CD4-positive, alpha-beta memory T cell (primary cell): ENCODE measurements around the gene EFNA1. TPM values are rescaled to one million over a fixed set of nuclear protein-coding genes. Genes with fewer than 3 reads are reported as not detected.
A peak's percentile ranks its signal among the peaks of the same experiment; 100 is the strongest.

Source experiments
- CTCF ChIA-PET: fragments of 350-600 bp; sonication (Branson Sonifier 250); formaldehyde crosslinking; loops from one replicate; lab custom pipeline; 2021; ENCODE audit warnings: inconsistent platforms; ENCODE audit not compliant: partially characterized antibody; lab: Charles Lee
- POLR2A ChIA-PET: fragments of 350-600 bp; sonication (Branson Sonifier 250); formaldehyde crosslinking; loops from one replicate; lab custom pipeline; 2021; ENCODE audit not compliant: partially characterized antibody; lab: Charles Lee
- DNase-seq, 5 donors: peaks; one replicate each; pipeline versions ENCODE4 v3.0.0 to v3.0.0-alpha.2; 2020 to 2022; ENCODE audit warnings: mixed read lengths in 1 of 5
- H3K27ac ChIP-seq: one replicate; pipeline ENCODE4 v1.7.0; 2013; ENCODE audit warnings: low read depth, low read length
- H3K27me3 ChIP-seq: 2 replicates; pipeline ENCODE4 v1.7.0; 2013; ENCODE audit warnings: mild to moderate bottlenecking, low read length, moderate library complexity; ENCODE audit not compliant: insufficient read depth
- H3K36me3 ChIP-seq: 2 replicates; pipeline ENCODE4 v1.7.0; 2013; ENCODE audit warnings: mild to moderate bottlenecking, low read length, moderate library complexity; ENCODE audit not compliant: insufficient read depth
- H3K4me1 ChIP-seq: 2 replicates; pipeline ENCODE4 v1.7.0; 2013; ENCODE audit warnings: mild to moderate bottlenecking, low read length, moderate library complexity; ENCODE audit not compliant: insufficient read depth
- H3K4me3 ChIP-seq, 2 donors: one replicate each; pipeline ENCODE4 v1.7.0; 2013; ENCODE audit warnings: low read length in 2 of 2, mild to moderate bottlenecking in 1 of 2
- H3K9me3 ChIP-seq, 2 donors: one replicate each; pipeline ENCODE4 v1.7.0; 2013; ENCODE audit warnings: low read length in 2 of 2, control low read depth in 1 of 2; ENCODE audit not compliant: control insufficient read depth in 1 of 2
- H3K27ac Mint-ChIP-seq, 7 donors: one replicate each; pipeline ENCODE4 v1.8.0; 2020 to 2021; ENCODE audit warnings: mixed read lengths in 7 of 7, mild to moderate bottlenecking in 6 of 7, inconsistent platforms in 3 of 7, moderate library complexity in 3 of 7
- H3K27me3 Mint-ChIP-seq, 2 donors: one replicate each; pipeline ENCODE4 v1.8.0; 2020 to 2021; ENCODE audit warnings: mixed read lengths in 2 of 2
- H3K36me3 Mint-ChIP-seq, 2 donors: one replicate each; pipeline ENCODE4 v1.8.0; 2020 to 2021; ENCODE audit warnings: mixed read lengths in 2 of 2, inconsistent platforms in 1 of 2, mild to moderate bottlenecking in 1 of 2
- H3K4me1 Mint-ChIP-seq, 4 donors: one replicate each; pipeline ENCODE4 v1.8.0; 2020 to 2021; ENCODE audit warnings: mixed read lengths in 4 of 4, mild to moderate bottlenecking in 1 of 4
- H3K4me3 Mint-ChIP-seq, 8 donors: one replicate each; pipeline ENCODE4 v1.8.0; 2020 to 2021; ENCODE audit warnings: mixed read lengths in 8 of 8, mild to moderate bottlenecking in 7 of 8, moderate library complexity in 6 of 8, inconsistent platforms in 3 of 8
- H3K9me3 Mint-ChIP-seq, 8 donors: one replicate each; pipeline ENCODE4 v1.8.0; 2020 to 2021; ENCODE audit warnings: mixed read lengths in 8 of 8, mild to moderate bottlenecking in 5 of 8, inconsistent platforms in 3 of 8, moderate library complexity in 1 of 8
- intact Hi-C: fragments of 100-400 bp; cut with micrococcal nuclease; formaldehyde crosslinking; loops from one replicate; pipeline ENCODE4 v1.15.1; 2023
- polyA plus RNA-seq, 2 donors: library from polyadenylated mRNA; unstranded; fragments of 300-500 nt; fragmentation: Illumina TruSeq; gene quantifications; one replicate each; pipeline ENCODE4 v1.2.3, GENCODE V29; 2021
- total RNA-seq, 2 experiments: library from RNA; stranded (reverse); gene quantifications; one replicate each; pipeline ENCODE4 v1.2.3, GENCODE V29; 2021

EFNA1 gene
- total and polyA plus RNA-seq, 4 experiments from 2014 or later = 0.84 to 2.0 (median 1.6) TPM

DNA sequence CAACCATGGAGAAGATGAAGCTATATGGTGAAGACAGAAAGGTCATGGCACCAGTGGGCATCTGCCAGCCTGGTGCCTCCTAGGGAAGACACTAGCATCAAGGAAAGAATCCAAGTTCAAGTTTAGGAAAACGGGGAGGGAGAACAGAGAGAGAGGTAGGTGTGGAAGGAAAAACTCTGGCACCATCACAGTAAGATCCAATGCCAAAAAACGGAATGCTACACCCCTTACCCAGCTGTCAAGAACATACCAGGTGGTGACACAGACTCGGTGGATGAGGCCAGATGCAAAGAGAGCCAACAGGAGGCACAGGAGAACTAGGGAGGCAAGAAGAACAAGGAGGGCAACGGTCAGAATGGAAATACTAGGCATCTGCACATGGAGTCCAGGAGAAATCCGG is 41.9 kb downstream of the EFNA1 start:
- CTCF ChIA-PET = interaction anchor here (1.1 to 12.5 kb wide), 8 partner anchors 14 to 84 kb away, joined by 3 to 229 read pairs (median 6); no protein-coding TSS in a partner anchor
- peak overlapping the region in 4 of 7 donors; percentile 3 to 83 (median 60) for H3K27ac Mint-ChIP-seq
- H3K27me3 ChIP-seq = no peaks in the 10 kb centered on the region
- no peak overlapping the region for H3K4me3 ChIP-seq
- H3K4me1 Mint-ChIP-seq = peaks cover 25 to 48% (median 39%) of the 10 kb centered on the region in 4 donors
- no peak overlapping the region for H3K27ac ChIP-seq
- H3K36me3 Mint-ChIP-seq = peaks cover 15 to 31% of the 10 kb centered on the region in 2 donors
- peak overlapping the region in 1 of 8 donors; percentile 49 for H3K4me3 Mint-ChIP-seq
- peaks cover 0 to 2% (median 0%) of the 10 kb centered on the region in 8 donors for H3K9me3 Mint-ChIP-seq
- DNase-seq = no peak
- no peaks in the 10 kb centered on the region for H3K27me3 Mint-ChIP-seq
- intact Hi-C loops = no loop called here
- POLR2A ChIA-PET = interaction anchor here (0.9 to 1.3 kb wide), 3 partner anchors 34 to 105 kb away, joined by 3 to 4 read pairs (median 3); no protein-coding TSS in a partner anchor
- peaks cover 33% of the 10 kb centered on the region for H3K4me1 ChIP-seq
- peaks cover 18% of the 10 kb centered on the region for H3K36me3 ChIP-seq
- H3K9me3 ChIP-seq = no peaks in the 10 kb centered on the region

DNA sequence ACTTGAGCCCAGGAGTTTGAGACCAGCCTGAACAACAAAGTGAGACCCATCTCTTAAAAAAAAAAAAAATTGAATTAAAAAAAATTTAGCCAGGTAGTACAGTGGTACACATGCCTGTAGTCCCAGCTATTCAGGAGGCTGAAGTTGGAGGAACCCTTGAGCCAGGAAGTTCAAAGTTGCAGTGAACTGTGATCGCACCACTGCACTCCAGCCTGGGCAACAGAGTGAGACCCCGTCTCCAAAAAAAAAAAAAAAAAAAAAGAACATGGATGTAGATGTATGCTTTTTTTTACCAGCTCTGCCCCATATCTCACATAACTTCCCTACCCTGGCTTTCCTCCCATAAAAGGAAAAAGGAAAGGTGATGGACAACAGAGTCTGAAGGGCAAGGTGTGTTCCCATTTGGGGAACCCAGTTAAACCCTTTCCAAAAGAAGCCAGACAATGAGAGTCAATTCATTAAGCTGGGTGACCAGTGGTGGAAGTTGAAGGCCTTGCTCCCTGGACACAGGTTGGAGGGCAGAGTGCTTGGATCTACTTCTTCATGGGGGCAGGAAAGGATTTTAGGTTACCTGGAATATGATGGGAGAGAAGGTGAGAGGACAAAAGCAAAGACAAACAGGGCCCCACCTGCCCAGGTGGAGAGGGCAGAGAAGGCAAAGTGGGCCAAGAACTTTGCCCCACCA is 42.6 kb downstream of the EFNA1 start:
- Histone ChIP-seq H3K27ac (no peak overlapping the region), H3K4me3 (no peak overlapping the region), H3K9me3 (no peaks in the 10 kb centered on the region), H3K27me3 (no peaks in the 10 kb centered on the region), H3K36me3 (peaks cover 18% of the 10 kb centered on the region), H3K4me1 (peaks cover 40% of the 10 kb centered on the region)
- Mint-ChIP-seq H3K36me3 (peaks cover 15 to 31% of the 10 kb centered on the region in 2 donors), H3K4me1 (peaks cover 31 to 55% (median 44%) of the 10 kb centered on the region in 4 donors), H3K4me3 (peak overlapping the region in 5 of 8 donors; percentile 9 to 54 (median 36)), H3K27ac (peak overlapping the region in 3 of 7 donors; percentile 13 to 74 (median 70)), H3K27me3 (no peaks in the 10 kb centered on the region), H3K9me3 (peaks cover 0 to 2% (median 0%) of the 10 kb centered on the region in 8 donors)
- ChIA-PET POLR2A (interaction anchor here (1.0 to 1.1 kb wide), 2 partner anchors 34 to 119 kb away, joined by 3 to 4 read pairs; partner anchors contain the start of genes ADAM15 and SLC50A1), CTCF (interaction anchor here (1.1 to 12.5 kb wide), 4 partner anchors 23 to 85 kb away, joined by 3 to 229 read pairs (median 74); no protein-coding TSS in a partner anchor)
- no peak for DNase-seq
- intact Hi-C loops = loop anchor here (5.0 to 10.0 kb wide), 3 partner anchors 37 to 155 kb away; partner anchors contain the start of genes MTX1, RUSC1 and THBS3

DNA sequence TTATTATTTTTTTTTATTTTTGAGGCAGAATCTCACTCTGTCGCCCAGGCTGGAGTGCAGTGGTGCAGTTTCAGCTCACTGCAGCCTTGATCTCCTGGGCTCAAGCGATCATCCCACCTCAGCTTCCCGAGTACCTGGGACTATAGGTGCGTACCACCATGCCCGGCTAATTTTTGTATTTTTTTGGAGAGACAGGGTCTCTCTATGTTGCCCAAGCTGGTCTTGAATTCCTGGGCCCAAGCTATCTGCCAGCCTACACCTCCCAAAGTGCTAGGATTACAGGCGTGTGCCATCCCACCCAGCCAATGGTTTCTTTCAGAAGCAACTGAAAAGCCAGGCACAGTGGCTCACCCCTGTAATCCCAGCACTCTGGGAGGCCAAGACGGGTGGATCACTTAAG is 43.1 kb downstream of the EFNA1 start:
- H3K36me3 ChIP-seq = peaks cover 18% of the 10 kb centered on the region
- Mint-ChIP-seq H3K9me3 (peaks cover 0 to 2% (median 0%) of the 10 kb centered on the region in 8 donors), H3K4me3 (no peak overlapping the region), H3K27ac (peak overlapping the region in 2 of 7 donors; percentile 13 to 36), H3K4me1 (peaks cover 31 to 60% (median 45%) of the 10 kb centered on the region in 4 donors), H3K36me3 (peaks cover 15 to 31% of the 10 kb centered on the region in 2 donors), H3K27me3 (no peaks in the 10 kb centered on the region)
- H3K4me1 ChIP-seq = peaks cover 46% of the 10 kb centered on the region
- intact Hi-C loops = loop anchor here (5.0 to 10.0 kb wide), 3 partner anchors 36 to 154 kb away; partner anchors contain the start of genes MTX1, RUSC1 and THBS3
- ChIA-PET POLR2A (interaction anchor here (1.0 to 1.1 kb wide), 2 partner anchors 35 to 120 kb away, joined by 3 to 4 read pairs; partner anchors contain the start of genes ADAM15 and SLC50A1), CTCF (interaction anchor here (1.2 to 12.5 kb wide), 3 partner anchors 22 to 86 kb away, joined by 4 to 229 read pairs (median 145); no protein-coding TSS in a partner anchor)
- H3K9me3 ChIP-seq = no peaks in the 10 kb centered on the region
- no peak overlapping the region for H3K27ac ChIP-seq
- no peak for DNase-seq
- H3K27me3 ChIP-seq = no peaks in the 10 kb centered on the region
- H3K4me3 ChIP-seq = no peak overlapping the region

DNA sequence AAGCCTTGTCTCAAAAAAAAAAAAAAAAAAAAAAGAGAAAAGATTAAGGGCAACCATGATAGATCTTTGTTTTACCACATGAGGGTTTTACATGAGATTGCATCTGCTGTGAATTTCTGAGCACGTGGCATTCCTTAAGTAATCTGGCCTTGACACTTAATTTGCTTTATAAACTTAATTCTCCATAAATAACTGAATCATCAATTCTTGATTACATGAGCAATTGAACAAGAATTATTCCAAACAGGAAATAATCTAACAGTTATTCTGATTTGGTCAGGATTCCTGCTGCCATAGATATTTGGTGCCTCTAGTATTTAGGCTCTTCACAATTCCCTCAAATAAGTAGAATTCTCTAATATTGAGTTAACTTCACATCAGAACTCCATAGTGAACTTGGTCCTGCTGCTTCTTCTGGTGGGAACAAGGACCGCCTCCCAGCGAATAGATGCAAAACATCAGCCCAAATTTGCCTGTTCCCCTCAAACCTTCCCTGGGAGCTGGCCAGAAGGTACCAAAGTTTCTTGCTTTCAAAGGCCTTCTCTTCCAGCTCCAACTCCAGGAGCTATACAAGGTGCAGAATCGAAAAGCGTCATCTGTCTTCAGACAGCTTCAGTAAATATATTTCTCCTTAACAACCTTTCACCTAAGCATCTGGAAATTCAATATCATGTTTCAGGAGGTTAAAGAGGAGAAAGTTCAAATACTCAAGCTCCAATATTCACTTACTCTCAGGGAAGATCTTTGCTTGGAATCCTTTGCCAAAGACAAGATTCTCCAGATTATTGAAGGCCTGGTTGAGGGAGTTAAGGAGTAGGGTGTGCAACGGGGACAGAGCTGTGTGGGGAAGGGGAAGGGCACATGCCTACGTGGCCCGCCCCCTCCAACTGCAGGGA is 44.4 kb downstream of the EFNA1 start:
- CTCF ChIA-PET = interaction anchor here (0.8 to 12.5 kb wide), 27 partner anchors 9 to 679 kb away, joined by 3 to 229 read pairs (median 7); partner anchors contain the start of genes ADAM15, MTX1, PBXIP1 and SLC50A1
- H3K4me1 ChIP-seq = peaks cover 57% of the 10 kb centered on the region

DNA sequence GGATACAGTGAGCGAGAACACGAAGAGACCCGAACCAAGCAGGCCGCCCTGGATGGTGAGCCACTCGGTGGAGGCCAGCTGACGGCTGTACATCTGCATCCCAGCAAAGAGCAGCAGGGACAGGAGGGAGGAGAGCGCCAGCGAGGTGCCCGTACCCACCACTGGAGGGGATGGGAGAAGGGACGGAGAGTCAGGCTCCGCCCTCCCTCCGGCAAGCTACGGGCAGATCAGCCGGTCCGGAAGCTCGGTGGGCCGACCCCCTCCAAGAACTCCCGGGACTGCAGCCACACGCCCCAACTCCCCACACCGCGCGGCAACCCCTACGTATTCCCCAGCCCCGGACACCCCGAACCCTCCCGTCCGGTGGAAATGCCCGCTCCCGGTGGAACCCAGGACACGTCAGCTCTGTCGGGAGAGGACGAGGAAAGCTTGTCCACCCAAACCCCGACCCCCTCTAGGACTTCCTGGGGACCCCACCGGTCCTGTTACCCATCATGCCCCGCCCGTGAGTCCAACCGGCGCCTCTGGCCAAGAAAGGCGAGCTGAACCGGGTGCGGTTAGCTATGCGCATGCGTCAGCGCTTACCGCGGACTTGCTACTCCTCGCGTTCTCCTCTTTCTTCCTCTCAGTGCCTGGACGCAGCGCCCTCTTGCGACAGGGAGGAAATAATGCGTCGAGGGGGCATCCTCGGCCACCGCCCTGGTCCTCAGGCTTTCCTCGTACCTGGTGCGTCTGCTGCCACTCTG is 45.2 kb downstream of the EFNA1 start, which contains the start of gene KRTCAP2:
TSS of gene KRTCAP2 (minus strand) at position 573 of the 746 bp plus-strand sequence. CDS start at position 493, 80 bp downstream.
- Mint-ChIP-seq H3K27ac (peak within 1 kb of the TSS; percentile 97 to 100 (median 99)), H3K36me3 (peaks cover 20 to 41% of the 10 kb centered on the region in 2 donors), H3K4me1 (peaks cover 31 to 64% (median 47%) of the 10 kb centered on the region in 4 donors), H3K9me3 (peaks cover 0 to 1% (median 0%) of the 10 kb centered on the region in 8 donors), H3K4me3 (peak within 1 kb of the TSS; percentile 96 to 100 (median 99)), H3K27me3 (no peaks in the 10 kb centered on the region)
- H3K36me3 ChIP-seq = peaks cover 28% of the 10 kb centered on the region
- ChIA-PET CTCF (interaction anchor here (0.7 to 12.5 kb wide), 36 partner anchors 10 to 838 kb away, joined by 3 to 229 read pairs (median 5); partner anchors contain the start of genes ADAM15, MTX1, PBXIP1 and SCAMP3), POLR2A (interaction anchor here (0.8 to 4.6 kb wide), 20 partner anchors 21 to 236 kb away, joined by 3 to 35 read pairs (median 5); partner anchors contain the start of genes ADAM15, EFNA4, LENEP and MTX1)
- no peaks in the 10 kb centered on the region for H3K9me3 ChIP-seq
- peak within 1 kb of the TSS; percentile 87 for H3K27ac ChIP-seq
- H3K27me3 ChIP-seq = no peaks in the 10 kb centered on the region
- intact Hi-C loops = loop anchor here (1.0 to 10.0 kb wide), 5 partner anchors 34 to 152 kb away; partner anchors contain the start of genes MTX1, RUSC1, SLC50A1 and THBS3
- H3K4me3 ChIP-seq = peak within 1 kb of the TSS; percentile 83 to 93
- DNase-seq = peak; percentile 92 to 95 (median 93)
- peaks cover 52% of the 10 kb centered on the region for H3K4me1 ChIP-seq

More for the DNA sequence above, 44.4 kb downstream of the EFNA1 start:
- Histone ChIP-seq H3K27me3 (no peaks in the 10 kb centered on the region), H3K27ac (peak overlapping the region; percentile 87), H3K36me3 (peaks cover 21% of the 10 kb centered on the region), H3K4me3 (peak overlapping the region; percentile 83 to 93), H3K9me3 (no peaks in the 10 kb centered on the region)
- POLR2A ChIA-PET = interaction anchor here (1.0 to 4.6 kb wide), 15 partner anchors 22 to 235 kb away, joined by 3 to 35 read pairs (median 7); partner anchors contain the start of genes ADAM15, EFNA4, MTX1 and PMVK
- peak overlapping the region; percentile 97 to 100 (median 99) for H3K27ac Mint-ChIP-seq
- DNase-seq = no peak
- intact Hi-C loops = loop anchor here (2.0 to 10.0 kb wide), 4 partner anchors 35 to 153 kb away; partner anchors contain the start of genes MTX1, RUSC1 and THBS3
- H3K36me3 Mint-ChIP-seq = peaks cover 15 to 39% of the 10 kb centered on the region in 2 donors
- H3K4me1 Mint-ChIP-seq = peaks cover 37 to 68% (median 54%) of the 10 kb centered on the region in 4 donors
- H3K27me3 Mint-ChIP-seq = no peaks in the 10 kb centered on the region
- peak overlapping the region; percentile 96 to 100 (median 99) for H3K4me3 Mint-ChIP-seq
- peaks cover 0 to 2% (median 0%) of the 10 kb centered on the region in 8 donors for H3K9me3 Mint-ChIP-seq
